K562 (cell line): Measurements from ENCODE around the gene ZNF32. TPM values are rescaled to one million over a fixed set of nuclear protein-coding genes. Genes with fewer than 3 reads are reported as not detected.

Experiments
- C11orf30 ChIP-seq: fragments of 450-650 bp; IDR thresholded peaks from 2 replicates; pipeline ENCODE4 v1.6.1; 2016; ENCODE audit warnings: low read depth, mild to moderate bottlenecking
- ELF2 ChIP-seq: fragments of 250-450 bp; sonication (Bioruptor Pico); IDR thresholded peaks from 2 replicates; pipeline ENCODE4 v1.5.0; 2021; ENCODE audit warnings: mild to moderate bottlenecking
- FIP1L1 ChIP-seq: fragments of 200-400 bp; formaldehyde crosslinking; IDR thresholded peaks from 2 replicates; pipeline ENCODE4 v1.6.1; 2018; ENCODE audit warnings: mild to moderate bottlenecking, low read depth, low read length; ENCODE audit not compliant: poor library complexity, severe bottlenecking
- HNRNPH1 ChIP-seq: fragments of 200-400 bp; formaldehyde crosslinking; optimal IDR thresholded peaks from 2 replicates; pipeline ENCODE3; 2017; ENCODE audit warnings: low read depth, mild to moderate bottlenecking, low read length, moderate library complexity
- KDM4B ChIP-seq, 2 experiments: fragments of 450-650 bp in 1 of 2; sonication (generic) in 1 of 2; IDR thresholded peaks; 2 replicates each; pipeline ENCODE4 v1.6.1; 2016 to 2017; ENCODE audit warnings: borderline replicate concordance in 2 of 2, antibody characterized with exemption in 1 of 2, low read depth in 1 of 2, mild to moderate bottlenecking in 1 of 2
- MNT ChIP-seq, 2 experiments: fragments of 450-650 bp; conservative IDR thresholded peaks; 2 replicates each; pipeline ENCODE4 v1.6.1; 2017; ENCODE audit warnings: mild to moderate bottlenecking in 2 of 2, moderate library complexity in 2 of 2
- NR2C1 ChIP-seq, 2 experiments: fragments of 450-650 bp; IDR thresholded peaks; 2 replicates each; pipeline ENCODE4 v1.6.1; 2017; ENCODE audit warnings: mild to moderate bottlenecking in 2 of 2, antibody characterized with exemption in 1 of 2, inconsistent platforms in 1 of 2, missing compliant biosample characterization in 1 of 2, missing genetic modification characterization in 1 of 2
- PCBP1 ChIP-seq: fragments of 200-400 bp; formaldehyde crosslinking; IDR thresholded peaks from 2 replicates; pipeline ENCODE4 v1.6.1; 2018; ENCODE audit warnings: mild to moderate bottlenecking, low read depth, low read length; ENCODE audit not compliant: poor library complexity, severe bottlenecking
- PHF20 ChIP-seq: fragments of 450-650 bp; IDR thresholded peaks from 2 replicates; pipeline ENCODE4 v1.6.1; 2018; ENCODE audit not compliant: partially characterized antibody
- RB1 ChIP-seq: fragments of 450-650 bp; IDR thresholded peaks from 2 replicates; pipeline ENCODE4 v1.6.1; 2017; ENCODE audit warnings: low read depth, mild to moderate bottlenecking
- SIN3A ChIP-seq, 2 experiments: fragments of 150-350 bp in 1 of 2; IDR thresholded peaks; 2 replicates each; pipeline ENCODE4 v1.6.1; 2011 to 2016; ENCODE audit warnings: borderline replicate concordance in 2 of 2, low read depth in 2 of 2, low read length in 2 of 2, mild to moderate bottlenecking in 2 of 2, moderate library complexity in 2 of 2; ENCODE audit not compliant: control insufficient read depth in 1 of 2
- ZBTB1 ChIP-seq: sonication (generic); formaldehyde crosslinking; IDR thresholded peaks from 2 replicates; pipeline ENCODE4 v1.8.1; 2023; ENCODE audit warnings: missing genetic modification reagents, low read depth, mild to moderate bottlenecking, borderline replicate concordance
- ZNF143 ChIP-seq: sonication (generic); formaldehyde crosslinking; IDR thresholded peaks from 2 replicates; pipeline ENCODE4 v1.9.0; 2022; ENCODE audit warnings: mild to moderate bottlenecking, missing genetic modification reagents
- polyA plus RNA-seq, 8 experiments: library from polyadenylated mRNA; depleted of rRNA in 4 of 8; stranded (reverse) in 5 of 8; unstranded in 3 of 8; fragments of >200 nt; fragmentation: Nextera tagmentation in 2 of 8; fragmentation: Illumina TruSeq in 1 of 8; extraction: Ambion mirVana in 2 of 8; extraction: Trizol in 1 of 8; gene quantifications; 2 replicates each; pipeline versions ENCODE4 v1.2.1 to v1.2.3, GENCODE V29; 2011 to 2014; ENCODE audit warnings: inconsistent platforms in 1 of 8, missing spikeins in 1 of 8
- total RNA-seq, 7 experiments: library from RNA; depleted of rRNA in 6 of 7; stranded (reverse); fragments of >200 nt in 6 of 7; fragmentation: Illumina TruSeq in 2 of 7; extraction: Trizol in 2 of 7; gene quantifications; 2 replicates each; pipeline versions ENCODE4 v1.2.1 to v1.2.3, GENCODE V29; 2011 to 2021; ENCODE audit warnings: low replicate concordance in 1 of 7
- TF ChIP-seq, protein P1 (sequence below): sonication (generic); formaldehyde crosslinking; IDR thresholded peaks from 2 replicates; pipeline ENCODE4 v1.9.0; 2022; ENCODE audit warnings: mild to moderate bottlenecking, missing genetic modification reagents
- TF ChIP-seq, protein P2 (sequence below), 2 experiments: fragments of 450-650 bp; IDR thresholded peaks; 2 replicates each; pipeline ENCODE4 v1.6.1; 2018; ENCODE audit warnings: mild to moderate bottlenecking in 2 of 2, low read depth in 1 of 2; ENCODE audit not compliant: partially characterized antibody in 2 of 2

ZNF32 gene
- total and polyA plus RNA-seq, 9 of the 15 experiments (the other 6 are each of a cell fraction or from before 2014, with no cell fraction given) = 17.3 to 57.0 (median 26.3) TPM

DNA sequence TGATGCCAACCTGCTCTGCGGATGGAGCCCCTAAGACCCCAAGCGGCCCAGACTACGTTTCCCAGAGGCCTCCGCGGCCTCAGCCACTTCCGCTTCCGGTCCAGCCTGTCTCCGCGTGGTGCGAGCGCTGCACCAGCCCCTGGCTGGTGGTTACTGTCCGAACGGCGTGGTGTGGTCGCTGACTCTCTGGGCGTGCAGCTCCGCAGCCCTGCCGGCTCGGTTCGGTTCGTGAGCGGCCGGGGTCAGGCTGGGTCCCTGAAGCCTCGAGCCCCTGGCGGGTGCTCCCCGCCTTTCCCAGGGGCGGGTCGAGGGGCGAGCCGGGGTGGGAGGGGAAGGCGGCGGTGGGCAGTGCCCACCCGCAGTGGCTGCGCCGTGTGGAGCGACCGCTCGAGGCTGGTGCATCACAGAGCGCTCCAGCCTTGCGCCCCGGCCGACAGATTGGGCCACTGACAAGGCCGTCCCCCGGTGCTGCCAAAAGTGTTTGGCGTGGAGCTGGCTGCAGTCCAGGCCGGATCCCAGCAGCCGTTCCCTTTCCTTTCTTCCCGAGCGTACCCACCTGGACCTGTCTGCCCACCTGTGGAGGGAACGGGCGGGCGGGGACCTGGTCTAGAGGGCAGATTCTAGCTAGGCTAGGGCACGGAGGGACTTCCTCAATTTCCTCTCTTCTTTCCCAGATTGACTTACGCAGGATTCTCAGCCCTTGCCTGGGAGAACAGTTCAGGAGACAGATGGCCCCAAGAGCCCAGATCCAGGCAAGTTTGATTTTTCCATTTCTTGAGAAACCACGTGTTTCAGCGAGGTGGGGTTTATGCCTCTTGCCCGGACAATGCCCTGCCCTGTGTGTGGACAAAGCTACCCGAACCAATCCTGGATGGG is 42.1 kb downstream of the ZNF32 start, which contains the start of gene ZNF485 (continued):
- TF ChIP-seq NR2C1 (IDR thresholded peaks at IDR 0.05) = peak; percentile 90
- TF ChIP-seq NR2C1 (tag; IDR thresholded peaks at IDR 0.05) = peak; percentile 96
- TF ChIP-seq, protein P1, sequence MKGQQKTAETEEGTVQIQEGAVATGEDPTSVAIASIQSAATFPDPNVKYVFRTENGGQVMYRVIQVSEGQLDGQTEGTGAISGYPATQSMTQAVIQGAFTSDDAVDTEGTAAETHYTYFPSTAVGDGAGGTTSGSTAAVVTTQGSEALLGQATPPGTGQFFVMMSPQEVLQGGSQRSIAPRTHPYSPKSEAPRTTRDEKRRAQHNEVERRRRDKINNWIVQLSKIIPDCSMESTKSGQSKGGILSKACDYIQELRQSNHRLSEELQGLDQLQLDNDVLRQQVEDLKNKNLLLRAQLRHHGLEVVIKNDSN = peak; percentile 66
- TF ChIP-seq KDM4B (IDR thresholded peaks at IDR 0.05; ENCODE audit: borderline replicate concordance in 2 of 2, low read depth in 1 of 2) = peak in 1 of 2 experiments; percentile 93; a peak in 2 of 4 replicates
- peak; percentile 94 to 98 for TF ChIP-seq MNT (conservative IDR thresholded peaks at IDR 0.05)
- TF ChIP-seq SIN3A (IDR thresholded peaks at IDR 0.05; ENCODE audit: borderline replicate concordance in 2 of 2, control insufficient read depth in 1 of 2, low read depth in 2 of 2, low read length in 2 of 2) = peak; percentile 92 to 94; a peak in 3 of 4 replicates
- peak; percentile 69 for TF ChIP-seq PHF20
- peak; percentile 44; the same call in 1 of the 2 replicates for TF ChIP-seq ZBTB1
- no peak for TF ChIP-seq C11orf30
- peak; percentile 83 for TF ChIP-seq PCBP1
- TF ChIP-seq ZNF143 (CRISPR knock-in tag) = peak; percentile 94
- TF ChIP-seq ELF2 (CRISPR knock-in tag) = peak; percentile 71
- no peak for TF ChIP-seq HNRNPH1
- TF ChIP-seq FIP1L1 = peak; percentile 85
- peak; percentile 24; the same call in 1 of the 2 replicates for TF ChIP-seq RB1
- TF ChIP-seq, protein P2, sequence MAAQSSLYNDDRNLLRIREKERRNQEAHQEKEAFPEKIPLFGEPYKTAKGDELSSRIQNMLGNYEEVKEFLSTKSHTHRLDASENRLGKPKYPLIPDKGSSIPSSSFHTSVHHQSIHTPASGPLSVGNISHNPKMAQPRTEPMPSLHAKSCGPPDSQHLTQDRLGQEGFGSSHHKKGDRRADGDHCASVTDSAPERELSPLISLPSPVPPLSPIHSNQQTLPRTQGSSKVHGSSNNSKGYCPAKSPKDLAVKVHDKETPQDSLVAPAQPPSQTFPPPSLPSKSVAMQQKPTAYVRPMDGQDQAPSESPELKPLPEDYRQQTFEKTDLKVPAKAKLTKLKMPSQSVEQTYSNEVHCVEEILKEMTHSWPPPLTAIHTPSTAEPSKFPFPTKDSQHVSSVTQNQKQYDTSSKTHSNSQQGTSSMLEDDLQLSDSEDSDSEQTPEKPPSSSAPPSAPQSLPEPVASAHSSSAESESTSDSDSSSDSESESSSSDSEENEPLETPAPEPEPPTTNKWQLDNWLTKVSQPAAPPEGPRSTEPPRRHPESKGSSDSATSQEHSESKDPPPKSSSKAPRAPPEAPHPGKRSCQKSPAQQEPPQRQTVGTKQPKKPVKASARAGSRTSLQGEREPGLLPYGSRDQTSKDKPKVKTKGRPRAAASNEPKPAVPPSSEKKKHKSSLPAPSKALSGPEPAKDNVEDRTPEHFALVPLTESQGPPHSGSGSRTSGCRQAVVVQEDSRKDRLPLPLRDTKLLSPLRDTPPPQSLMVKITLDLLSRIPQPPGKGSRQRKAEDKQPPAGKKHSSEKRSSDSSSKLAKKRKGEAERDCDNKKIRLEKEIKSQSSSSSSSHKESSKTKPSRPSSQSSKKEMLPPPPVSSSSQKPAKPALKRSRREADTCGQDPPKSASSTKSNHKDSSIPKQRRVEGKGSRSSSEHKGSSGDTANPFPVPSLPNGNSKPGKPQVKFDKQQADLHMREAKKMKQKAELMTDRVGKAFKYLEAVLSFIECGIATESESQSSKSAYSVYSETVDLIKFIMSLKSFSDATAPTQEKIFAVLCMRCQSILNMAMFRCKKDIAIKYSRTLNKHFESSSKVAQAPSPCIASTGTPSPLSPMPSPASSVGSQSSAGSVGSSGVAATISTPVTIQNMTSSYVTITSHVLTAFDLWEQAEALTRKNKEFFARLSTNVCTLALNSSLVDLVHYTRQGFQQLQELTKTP (IDR thresholded peaks at IDR 0.05; ENCODE audit: low read depth in 1 of 2, partially characterized antibody in 2 of 2) = peak in 1 of 2 experiments; percentile 84
